ENCODE data around the gene UFD1.

DNA sequence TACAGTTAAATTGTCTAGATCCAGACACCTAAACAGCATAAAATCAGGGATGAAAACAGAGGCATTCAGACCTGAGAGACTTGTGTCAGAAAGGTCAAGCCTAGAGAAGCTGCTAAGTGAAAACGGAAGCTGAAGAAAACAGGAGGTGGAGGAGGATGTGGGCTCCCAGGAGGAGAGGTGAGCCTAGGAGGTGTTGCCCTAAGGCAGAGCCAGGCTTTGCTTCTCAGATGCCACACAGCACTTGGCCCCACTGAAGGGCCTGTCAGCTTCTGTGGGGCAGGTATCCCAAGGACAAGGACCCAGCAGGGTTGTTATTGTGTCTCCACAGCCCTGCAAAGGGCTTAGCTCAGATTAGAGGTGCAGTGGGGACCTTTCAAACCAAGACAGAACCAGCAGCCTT lies 14.4 kb downstream of the UFD1 start:
- TF ChIP-seq, protein P1, sequence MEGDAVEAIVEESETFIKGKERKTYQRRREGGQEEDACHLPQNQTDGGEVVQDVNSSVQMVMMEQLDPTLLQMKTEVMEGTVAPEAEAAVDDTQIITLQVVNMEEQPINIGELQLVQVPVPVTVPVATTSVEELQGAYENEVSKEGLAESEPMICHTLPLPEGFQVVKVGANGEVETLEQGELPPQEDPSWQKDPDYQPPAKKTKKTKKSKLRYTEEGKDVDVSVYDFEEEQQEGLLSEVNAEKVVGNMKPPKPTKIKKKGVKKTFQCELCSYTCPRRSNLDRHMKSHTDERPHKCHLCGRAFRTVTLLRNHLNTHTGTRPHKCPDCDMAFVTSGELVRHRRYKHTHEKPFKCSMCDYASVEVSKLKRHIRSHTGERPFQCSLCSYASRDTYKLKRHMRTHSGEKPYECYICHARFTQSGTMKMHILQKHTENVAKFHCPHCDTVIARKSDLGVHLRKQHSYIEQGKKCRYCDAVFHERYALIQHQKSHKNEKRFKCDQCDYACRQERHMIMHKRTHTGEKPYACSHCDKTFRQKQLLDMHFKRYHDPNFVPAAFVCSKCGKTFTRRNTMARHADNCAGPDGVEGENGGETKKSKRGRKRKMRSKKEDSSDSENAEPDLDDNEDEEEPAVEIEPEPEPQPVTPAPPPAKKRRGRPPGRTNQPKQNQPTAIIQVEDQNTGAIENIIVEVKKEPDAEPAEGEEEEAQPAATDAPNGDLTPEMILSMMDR (conservative IDR thresholded peaks at IDR 0.05 in 1 of 2, IDR thresholded peaks at IDR 0.05 in 1 of 2; ENCODE audit: extremely low read depth in 1 of 2, insufficient read depth in 1 of 2, low read depth in 1 of 2, low read length in 2 of 2), result no peak
- TF ChIP-seq EZH2 (IDR thresholded peaks at IDR 0.05; ENCODE audit: borderline replicate concordance, low read length), result no peak
